Muscle of leg (tissue), 16 donors: ENCODE data around the gene DNAJB12. TPM values are rescaled to one million over a fixed set of nuclear protein-coding genes. Genes with fewer than 3 reads are reported as not detected.
A peak's percentile ranks its signal among the peaks of the same experiment; 100 is the strongest.
"Not testable (repeated sequence)": the region's sequence is repeated elsewhere in the genome, so short reads cannot be mapped to it uniquely, and the experiment has no call there.

Experiments
- DNase-seq: peaks from one replicate; pipeline ENCODE4 v3.0.0; 2013
- H3K27ac ChIP-seq: one replicate; pipeline ENCODE4 v1.5.1; 2013; ENCODE audit warnings: mild to moderate bottlenecking, low read length, control low read depth
- H3K27me3 ChIP-seq: one replicate; pipeline ENCODE4 v1.6.1; 2013; ENCODE audit warnings: low read length; ENCODE audit not compliant: control insufficient read depth, insufficient read depth
- H3K36me3 ChIP-seq: one replicate; pipeline ENCODE4 v1.6.1; 2013; ENCODE audit warnings: low read length; ENCODE audit not compliant: control insufficient read depth, insufficient read depth
- H3K4me1 ChIP-seq: one replicate; pipeline ENCODE4 v1.6.1; 2013; ENCODE audit warnings: low read length; ENCODE audit not compliant: control insufficient read depth, insufficient read depth
- H3K4me3 ChIP-seq: one replicate; pipeline ENCODE4 v1.5.1; 2013; ENCODE audit warnings: low read length, control low read depth
- H3K9me3 ChIP-seq: replicated peaks from 2 replicates; pipeline ENCODE4 v1.6.1; 2013; ENCODE audit warnings: low read depth, low read length; ENCODE audit not compliant: control insufficient read depth
- WGBS: methylation state at CpG from one replicate; pipeline ENCODE4 v1.1.5; 2013; ENCODE audit warnings: missing lambda C conversion rate; ENCODE audit not compliant: insufficient coverage; 5-methylcytosine and 5-hydroxymethylcytosine counted together
- long read RNA-seq, 11 donors: transcript quantifications; one replicate each; lab custom pipeline, GENCODE V29; 2026
- polyA plus RNA-seq, 8 donors: library from polyadenylated mRNA; unstranded; fragments of 120-200 nt; gene quantifications; one replicate each; pipeline versions ENCODE4 v1.2.1 to v1.2.3, GENCODE V29; 2013; ENCODE audit warnings: inconsistent platforms in 1 of 8, low replicate concordance in 1 of 8; ENCODE audit not compliant: insufficient read length in 8 of 8, insufficient read depth in 1 of 8
- total RNA-seq: library from RNA; stranded (reverse); fragments of 120-200 nt; gene quantifications from one replicate; pipeline ENCODE4 v1.2.4, GENCODE V29; 2013

DNAJB12 gene
- total RNA-seq = 19.6 TPM
- polyA plus RNA-seq = 10 to 100 TPM; 20.6 to 25.1 (median 22.8) TPM
- long read RNA-seq, donor 1, full-length matches to known transcripts = 3 of 3 reads
- long read RNA-seq, donor 1, partial matches to known transcripts = 0 of 3 reads
- long read RNA-seq, donor 1, other reads (novel, unspliced or antisense) = 0 of 3 reads
- long read RNA-seq, donor 2 = 0 reads
- long read RNA-seq, donor 3, full-length matches to known transcripts = 2 of 2 reads
- long read RNA-seq, donor 3, partial matches to known transcripts = 0 of 2 reads
- long read RNA-seq, donor 3, other reads (novel, unspliced or antisense) = 0 of 2 reads
- long read RNA-seq, donor 4, full-length matches to known transcripts = 3 of 3 reads
- long read RNA-seq, donor 4, partial matches to known transcripts = 0 of 3 reads
- long read RNA-seq, donor 4, other reads (novel, unspliced or antisense) = 0 of 3 reads
- long read RNA-seq, donor 5, full-length matches to known transcripts = 10 of 15 reads
- long read RNA-seq, donor 5, partial matches to known transcripts = 0 of 15 reads
- long read RNA-seq, donor 5, other reads (novel, unspliced or antisense) = 5 of 15 reads
- long read RNA-seq, donor 6, full-length matches to known transcripts = 7 of 17 reads
- long read RNA-seq, donor 6, partial matches to known transcripts = 5 of 17 reads
- long read RNA-seq, donor 6, other reads (novel, unspliced or antisense) = 5 of 17 reads
- long read RNA-seq, donor 7, full-length matches to known transcripts = 3 of 3 reads
- long read RNA-seq, donor 7, partial matches to known transcripts = 0 of 3 reads
- long read RNA-seq, donor 7, other reads (novel, unspliced or antisense) = 0 of 3 reads
- long read RNA-seq, donor 8, full-length matches to known transcripts = 3 of 3 reads
- long read RNA-seq, donor 8, partial matches to known transcripts = 0 of 3 reads
- long read RNA-seq, donor 8, other reads (novel, unspliced or antisense) = 0 of 3 reads
- long read RNA-seq, donor 9, full-length matches to known transcripts = 3 of 3 reads
- long read RNA-seq, donor 9, partial matches to known transcripts = 0 of 3 reads
- long read RNA-seq, donor 9, other reads (novel, unspliced or antisense) = 0 of 3 reads
- long read RNA-seq, donor 10, full-length matches to known transcripts = 4 of 10 reads
- long read RNA-seq, donor 10, partial matches to known transcripts = 6 of 10 reads
- long read RNA-seq, donor 10, other reads (novel, unspliced or antisense) = 0 of 10 reads
- long read RNA-seq, donor 11, partial matches to known transcripts = 0 of 10 reads
- long read RNA-seq, donor 11, other reads (novel, unspliced or antisense) = 8 of 10 reads

DNA sequence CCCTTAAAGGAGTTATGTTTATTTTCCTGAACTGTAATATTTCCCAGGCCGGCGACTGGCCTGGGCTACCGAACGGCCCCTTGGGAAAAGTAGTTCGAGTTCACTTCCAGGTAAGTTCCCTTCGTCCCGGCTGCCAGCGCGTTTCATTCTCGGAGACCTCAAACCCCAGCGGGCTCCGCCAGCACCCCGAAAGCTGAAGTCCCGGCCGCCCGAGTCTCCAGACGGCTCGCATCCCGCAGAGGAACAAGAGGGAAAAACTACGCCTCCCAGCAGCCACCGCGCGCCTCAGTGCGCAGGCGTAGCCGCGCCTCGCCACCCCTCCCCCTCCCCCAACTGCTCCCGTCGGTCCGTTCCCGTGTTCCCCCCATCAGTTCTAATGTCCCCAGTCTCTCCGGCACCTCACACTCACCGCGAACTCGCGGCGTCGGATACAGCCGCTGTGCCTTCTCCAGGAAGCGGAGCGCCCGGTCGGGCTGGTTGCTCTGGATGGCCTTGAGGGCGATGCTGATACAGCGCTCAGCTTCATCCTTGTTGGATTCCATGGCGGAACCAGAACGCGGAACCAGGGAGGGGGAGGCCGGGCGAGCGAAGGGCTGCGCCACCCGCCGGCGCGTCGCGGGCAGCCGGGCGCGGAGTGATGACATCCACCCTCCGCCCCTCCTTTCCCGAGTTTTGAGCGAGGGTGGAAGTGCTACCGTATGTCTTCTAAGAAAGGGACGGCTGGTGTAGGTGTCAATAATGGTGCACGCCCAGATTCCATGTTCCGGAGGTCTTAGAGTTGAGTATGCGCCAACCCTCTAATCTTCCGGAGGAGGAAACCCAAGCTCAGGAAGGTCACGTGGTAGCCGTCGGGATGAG lies at the start of gene DNAJB12:
DNAJB12 (minus strand) TSS at position 564 of the 858 bp plus-strand sequence; CDS start at position 542, 22 bp downstream.
- Histone ChIP-seq H3K4me3 (peak within 1 kb of the TSS; percentile 87), H3K27me3 (no peaks in the 10 kb centered on the region)
- under 1% methylated on average over 50 of the region's 74 CpGs for WGBS

DNA sequence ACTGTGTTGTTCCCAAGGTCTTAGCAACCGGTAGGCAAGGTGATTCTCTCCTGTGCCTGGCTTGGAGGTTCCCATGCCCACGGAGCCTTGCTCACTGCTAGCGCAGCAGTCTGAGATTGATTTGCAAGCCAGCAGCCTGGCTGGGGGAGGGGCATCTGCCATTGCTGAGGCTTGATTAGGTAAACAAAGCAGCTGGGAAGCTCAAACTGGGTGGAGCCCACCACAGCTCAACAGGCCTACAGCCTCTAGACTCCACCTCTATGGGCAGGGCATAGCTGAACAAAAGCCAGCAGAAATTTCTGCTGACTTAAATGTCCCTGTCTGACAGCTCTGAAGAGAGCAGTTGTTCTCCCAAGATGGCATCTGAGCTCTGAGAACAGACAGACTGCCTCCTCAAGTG lies 40.9 kb upstream of the DNAJB12 start:
- WGBS = 94% methylated on average over 3 of the region's 3 CpGs
- H3K27ac ChIP-seq, H3K9me3 ChIP-seq, H3K36me3 ChIP-seq, DNase-seq, H3K4me3 ChIP-seq, H3K4me1 ChIP-seq, H3K27me3 ChIP-seq: not testable (repeated sequence)

More for the DNA sequence above, at the start of gene DNAJB12:
- peaks cover 32% of the 10 kb centered on the region for H3K36me3 ChIP-seq
- H3K9me3 ChIP-seq = no peaks in the 10 kb centered on the region
- peaks cover 15% of the 10 kb centered on the region for H3K4me1 ChIP-seq
- DNase-seq = peak; percentile 97
- peak within 1 kb of the TSS; percentile 100 for H3K27ac ChIP-seq

DNA sequence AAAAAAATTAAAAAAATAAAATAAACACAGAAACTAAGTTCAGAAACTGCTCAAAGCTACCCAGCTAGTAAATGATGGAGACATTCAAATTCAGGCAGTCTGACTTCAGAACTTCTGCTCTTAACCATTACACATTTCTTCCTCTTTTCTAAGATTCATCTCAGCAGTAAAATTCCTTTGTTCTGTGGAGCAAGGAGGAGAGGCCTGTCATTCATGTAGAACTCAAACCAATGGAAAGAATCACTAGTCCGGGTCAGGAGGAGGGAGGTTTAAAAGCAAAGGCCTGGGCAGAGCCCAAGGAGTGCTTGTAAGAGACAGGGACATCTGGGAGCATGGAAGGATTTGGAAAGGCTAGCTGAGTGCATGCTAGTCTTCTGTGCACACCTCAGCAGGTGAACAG lies 37.9 kb upstream of the DNAJB12 start:
- DNase-seq = no peak
- Histone ChIP-seq H3K9me3 (no peaks in the 10 kb centered on the region), H3K4me1 (no peaks in the 10 kb centered on the region), H3K4me3 (no peak overlapping the region), H3K27ac (no peak overlapping the region), H3K27me3 (no peaks in the 10 kb centered on the region), H3K36me3 (no peaks in the 10 kb centered on the region)
- WGBS = no CpG with 5 or more reads among the region's 1 CpG

DNA sequence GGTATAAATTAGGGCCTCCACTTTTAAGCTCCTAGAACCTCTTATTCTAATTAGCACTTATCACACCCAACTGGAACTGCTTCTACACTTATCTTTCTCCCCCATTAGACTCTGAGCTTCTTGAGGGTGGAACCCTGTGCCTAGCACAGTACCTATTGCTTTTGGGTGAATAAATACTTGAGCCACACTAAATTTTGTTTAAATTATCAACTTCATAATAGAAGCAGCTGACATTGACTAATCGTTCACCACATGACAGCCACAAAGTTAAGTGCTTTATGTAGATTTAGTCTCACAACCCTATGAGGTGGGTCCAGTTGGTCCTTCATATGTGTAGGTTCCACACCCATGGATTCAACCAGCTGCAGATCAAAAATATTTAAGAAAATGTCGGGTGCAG lies 36.0 kb upstream of the DNAJB12 start:
- DNase-seq = no peak
- Histone ChIP-seq H3K36me3 (no peaks in the 10 kb centered on the region), H3K27me3 (no peaks in the 10 kb centered on the region), H3K9me3 (no peaks in the 10 kb centered on the region), H3K27ac (no peak overlapping the region), H3K4me1 (no peaks in the 10 kb centered on the region), H3K4me3 (no peak overlapping the region)
- WGBS = no CpG with 5 or more reads among the region's 2 CpGs

DNA sequence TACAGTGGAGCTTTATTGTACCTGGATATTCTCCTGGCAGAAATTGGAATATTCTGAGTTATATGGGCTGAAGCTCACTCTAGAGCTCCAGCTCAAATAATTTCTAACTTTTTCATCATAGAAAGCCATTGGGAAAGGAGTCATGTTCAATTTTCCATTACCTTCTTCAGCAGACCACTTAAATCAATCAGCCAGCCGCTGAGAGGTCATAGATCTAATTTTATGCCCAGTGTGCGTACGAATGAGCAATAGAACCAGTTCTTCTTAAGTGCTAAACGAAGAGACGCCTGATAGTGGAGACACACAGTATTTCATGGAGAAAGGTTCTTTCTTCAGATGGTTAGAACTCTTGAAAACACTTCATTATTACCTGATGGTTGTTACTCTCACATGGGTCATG lies 35.0 kb upstream of the DNAJB12 start:
- no peak overlapping the region for H3K4me3 ChIP-seq
- no CpG with 5 or more reads among the region's 5 CpGs for WGBS
- no peaks in the 10 kb centered on the region for H3K4me1 ChIP-seq
- no peaks in the 10 kb centered on the region for H3K9me3 ChIP-seq
- DNase-seq = no peak
- no peaks in the 10 kb centered on the region for H3K27me3 ChIP-seq
- H3K27ac ChIP-seq = no peak overlapping the region
- no peaks in the 10 kb centered on the region for H3K36me3 ChIP-seq

DNA sequence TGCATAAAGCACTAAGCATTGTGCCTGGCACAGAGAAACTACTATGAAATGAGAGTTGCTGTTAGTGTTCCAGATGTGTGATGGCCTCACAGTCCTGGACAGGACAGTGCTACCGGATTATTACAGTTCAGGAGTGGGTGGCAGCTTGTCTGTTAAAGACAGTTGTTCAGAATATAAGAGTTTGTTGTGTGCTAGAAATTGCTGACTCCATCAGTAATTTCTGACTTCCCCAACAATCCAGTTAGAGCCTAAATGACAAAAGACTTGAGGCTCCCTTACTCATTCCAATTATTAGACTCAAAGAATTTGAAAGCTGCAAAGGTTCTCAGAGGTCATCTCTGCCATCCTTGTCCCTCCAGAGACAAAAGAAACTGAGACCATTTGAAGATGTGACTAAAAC lies 34.3 kb upstream of the DNAJB12 start:
- 83% methylated on average over 1 of the region's 1 CpG for WGBS
- no peaks in the 10 kb centered on the region for H3K36me3 ChIP-seq

DNA sequence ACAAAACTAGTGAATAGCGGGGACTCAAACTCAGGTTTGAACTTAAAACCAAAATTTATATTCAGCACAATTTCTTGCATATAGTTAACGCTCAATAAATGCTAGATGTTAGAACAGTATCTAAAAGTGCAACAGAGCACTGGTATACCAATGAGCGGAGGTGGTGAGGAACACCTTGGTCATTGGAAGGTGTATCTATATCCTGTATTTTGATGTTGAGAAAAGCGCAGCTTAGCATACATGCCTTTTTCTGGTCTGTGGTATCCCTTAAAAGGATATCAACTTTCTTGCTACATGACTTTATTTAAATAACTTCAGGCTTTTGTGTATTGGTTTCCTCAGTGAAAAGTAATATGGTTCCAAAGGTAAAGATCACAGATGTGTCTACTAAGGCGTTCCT lies 33.3 kb upstream of the DNAJB12 start:
- Histone ChIP-seq H3K36me3 (no peaks in the 10 kb centered on the region), H3K27ac (no peak overlapping the region), H3K27me3 (no peaks in the 10 kb centered on the region), H3K4me1 (no peaks in the 10 kb centered on the region), H3K9me3 (no peaks in the 10 kb centered on the region), H3K4me3 (no peak overlapping the region)
- no CpG with 5 or more reads among the region's 5 CpGs for WGBS
- no peak for DNase-seq

More for the DNA sequence above, 34.3 kb upstream of the DNAJB12 start:
- no peak for DNase-seq
- H3K4me3 ChIP-seq = no peak overlapping the region
- H3K27ac ChIP-seq = no peak overlapping the region
- H3K4me1 ChIP-seq = no peaks in the 10 kb centered on the region
- no peaks in the 10 kb centered on the region for H3K9me3 ChIP-seq
- H3K27me3 ChIP-seq = no peaks in the 10 kb centered on the region

GRCh38 chr10:72386916-72387586 lies 32.3 kb upstream of the DNAJB12 start:
- H3K4me1 ChIP-seq = no peaks in the 10 kb centered on the region
- no peak overlapping the region for H3K27ac ChIP-seq
- no peaks in the 10 kb centered on the region for H3K27me3 ChIP-seq
- no peaks in the 10 kb centered on the region for H3K9me3 ChIP-seq
- no peak overlapping the region for H3K4me3 ChIP-seq
- DNase-seq = no peak
- H3K36me3 ChIP-seq = no peaks in the 10 kb centered on the region
- WGBS = no CpG with 5 or more reads among the region's 3 CpGs

- no peaks in the 10 kb centered on the region for H3K4me1 ChIP-seq
- 86% methylated on average over 1 of the region's 4 CpGs for WGBS
- H3K9me3 ChIP-seq = no peaks in the 10 kb centered on the region
- no peak for DNase-seq
- no peak overlapping the region for H3K27ac ChIP-seq
- H3K4me3 ChIP-seq = no peak overlapping the region
- H3K27me3 ChIP-seq = no peaks in the 10 kb centered on the region
- H3K36me3 ChIP-seq = no peaks in the 10 kb centered on the region
Observed at GRCh38 chr10:72385724-72386123, 31.0 kb upstream of the DNAJB12 start.
